Stimulated activated CD8-positive, alpha-beta memory T cell treated with anti-CD3 and anti-CD28 coated beads, Interleukin-4, amount 100 ng/mL, for 4 hours (primary cell): ENCODE results near the gene FLOT2.
"Not testable (repeated sequence)": the region's sequence is repeated elsewhere in the genome, so short reads cannot be mapped to it uniquely, and the experiment has no call there.

Experiments used
- DNase-seq, 2 donors: peaks; one replicate each; pipeline ENCODE4 v3.0.0-alpha.2; 2020; ENCODE audit warnings: low read depth in 2 of 2, low spot score in 1 of 2

The FLOT2 gene

DNA sequence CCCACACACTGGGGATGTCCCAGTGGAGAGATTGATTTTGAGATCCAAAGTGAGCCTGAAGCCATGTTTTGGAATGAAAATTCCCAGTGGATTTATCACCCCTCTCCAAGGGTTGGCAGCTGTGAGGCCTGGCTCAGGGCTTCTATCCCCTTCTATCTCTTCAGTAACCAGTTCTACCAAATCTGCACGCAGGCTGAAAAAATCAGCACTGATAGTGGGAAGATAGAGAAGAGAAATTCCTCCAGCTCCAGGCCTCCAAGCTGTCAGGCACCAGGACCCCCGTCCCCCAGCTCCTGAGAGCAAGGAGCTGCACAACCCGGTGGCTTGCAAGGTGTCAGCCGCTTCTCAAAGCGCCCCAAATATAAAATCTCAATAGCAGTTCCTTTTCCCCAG, 1.0 kb downstream of the FLOT2 start:
- DNase-seq: no peak

DNA sequence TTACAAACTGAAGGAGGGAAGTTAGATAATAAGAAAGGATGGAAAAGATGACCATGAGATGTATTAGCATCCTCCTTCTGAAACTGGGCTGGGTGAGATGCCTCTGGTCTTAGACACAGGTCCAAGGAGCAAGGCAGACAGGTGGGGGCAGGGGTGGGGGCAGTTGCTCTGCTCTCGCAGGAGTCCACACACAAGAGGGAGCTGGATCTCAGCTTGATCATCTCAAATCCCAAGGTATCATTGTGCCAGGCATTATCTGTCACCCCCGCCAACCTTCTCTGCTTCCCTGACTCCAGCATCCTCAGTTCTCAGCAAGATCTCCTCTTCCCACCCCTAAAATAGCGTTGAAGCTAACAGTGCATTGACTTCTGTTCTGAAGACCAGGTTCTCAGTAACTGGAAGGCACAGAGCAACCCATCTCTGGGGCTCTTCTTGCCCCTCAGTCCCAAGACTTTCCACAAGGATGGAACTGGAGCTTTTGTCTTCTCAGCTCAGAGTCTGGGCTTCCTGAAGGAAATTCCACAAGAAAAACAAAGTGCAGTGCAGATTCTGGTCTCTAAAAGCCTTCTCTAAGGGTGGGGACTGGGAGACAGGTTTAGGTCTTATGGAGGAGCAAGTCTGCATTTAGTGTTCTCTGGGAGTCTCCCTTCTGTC, 1.6 kb downstream of the FLOT2 start:
- DNase-seq: no peak

DNA sequence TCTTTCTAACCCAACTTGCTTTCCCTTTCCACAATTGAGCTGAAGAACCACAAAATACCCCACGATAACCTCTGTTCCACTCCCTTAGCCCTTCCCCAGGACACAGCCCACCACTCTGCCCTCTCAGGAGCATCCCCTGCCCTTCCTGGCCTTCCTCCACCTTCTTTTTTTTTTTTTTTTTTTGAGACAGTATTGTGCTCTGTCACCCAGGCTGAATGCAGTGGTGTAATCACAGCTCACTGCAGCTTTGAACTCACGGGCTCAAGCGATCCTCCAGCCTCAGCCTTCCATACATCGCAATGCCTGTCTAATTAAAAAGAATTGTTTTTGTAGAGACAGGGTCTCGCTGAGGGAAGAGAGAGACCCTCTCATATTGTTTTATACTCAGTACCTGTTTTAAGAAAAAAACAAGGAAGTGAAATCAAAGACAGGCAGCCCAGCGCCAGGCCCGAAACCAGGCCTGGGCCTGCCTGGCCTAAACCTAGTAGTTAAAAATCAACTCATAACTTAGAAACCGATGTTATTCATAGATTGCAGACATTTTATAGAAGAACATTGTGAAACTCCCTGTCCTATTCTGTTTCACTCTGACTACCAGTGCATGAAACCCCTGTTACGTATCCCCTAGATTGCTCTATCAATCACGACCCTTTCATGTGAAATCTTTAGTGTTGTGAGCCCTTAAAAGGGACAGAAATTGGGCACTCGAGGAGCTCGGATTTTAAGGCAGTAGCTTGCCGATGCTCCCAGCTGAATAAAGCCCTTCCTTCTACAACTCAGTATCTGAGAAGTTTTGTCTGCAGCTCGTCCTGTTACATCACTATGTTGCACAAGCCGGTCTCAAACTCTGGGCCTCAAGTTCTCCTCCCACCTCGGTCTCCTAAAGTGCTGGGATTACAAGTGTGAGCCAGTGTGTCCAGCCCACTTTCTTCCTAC, 4.0 kb downstream of the FLOT2 start:
- DNase-seq: not testable (repeated sequence)

DNA sequence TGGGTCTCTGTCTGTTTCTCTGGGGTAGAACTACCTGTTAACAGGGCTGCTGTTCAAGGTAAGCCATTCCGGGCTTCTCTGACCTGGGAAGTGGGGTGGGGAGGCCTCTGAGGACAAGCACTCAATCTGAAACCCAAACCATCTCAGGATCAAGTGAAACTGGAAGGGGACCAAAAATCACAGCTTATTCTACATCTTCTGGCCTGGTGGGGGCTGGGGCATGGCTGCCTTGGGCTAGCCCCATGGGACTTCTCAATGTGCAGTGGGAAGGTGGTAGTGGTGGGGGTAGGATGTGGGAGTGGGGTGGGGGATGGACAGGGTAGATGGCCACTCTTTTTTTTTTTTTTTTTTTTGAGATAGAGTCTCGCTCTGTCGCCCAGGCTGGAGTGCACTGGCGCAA, 5.5 kb downstream of the FLOT2 start:
- DNase-seq: no peak

DNA sequence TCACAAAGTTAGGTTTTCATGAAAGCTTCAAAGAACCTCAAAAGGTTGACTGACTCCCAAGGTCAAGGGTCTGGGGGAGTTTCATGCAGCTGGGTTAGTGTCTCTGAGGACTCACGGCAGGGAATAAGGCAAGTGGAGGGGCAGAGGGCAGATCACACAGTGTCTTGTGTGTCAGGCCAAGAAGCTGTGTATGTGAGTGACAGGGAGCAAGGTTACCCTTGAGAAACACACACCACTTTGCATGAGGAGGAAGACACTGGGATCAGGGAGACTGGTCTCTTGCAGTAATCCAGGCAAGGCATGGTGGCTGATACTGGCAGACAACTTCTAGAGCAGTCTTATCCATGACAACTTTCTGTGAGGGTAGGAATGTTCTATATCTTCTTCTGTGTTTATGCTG, 6.3 kb downstream of the FLOT2 start:
- no peak for DNase-seq

DNA sequence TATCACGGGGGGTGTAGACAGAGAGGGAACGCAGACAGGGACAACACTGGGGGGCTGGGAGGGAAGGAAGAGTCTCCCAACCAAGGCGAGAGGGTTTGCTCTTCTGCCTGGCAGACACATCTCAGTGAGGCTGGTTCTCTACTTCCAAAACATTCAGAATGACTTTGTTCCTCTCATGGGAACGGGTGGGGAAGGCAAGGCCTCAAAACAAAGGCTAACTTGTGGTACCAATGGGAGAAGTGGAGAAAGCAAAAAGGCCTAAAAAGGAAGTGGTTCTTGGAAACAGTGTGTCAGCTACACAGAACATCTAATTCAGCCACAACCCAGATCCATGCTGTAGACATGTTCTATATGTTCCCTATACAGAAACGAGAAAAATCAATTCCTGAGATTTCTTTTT, 7.5 kb downstream of the FLOT2 start:
- no peak for DNase-seq

DNA sequence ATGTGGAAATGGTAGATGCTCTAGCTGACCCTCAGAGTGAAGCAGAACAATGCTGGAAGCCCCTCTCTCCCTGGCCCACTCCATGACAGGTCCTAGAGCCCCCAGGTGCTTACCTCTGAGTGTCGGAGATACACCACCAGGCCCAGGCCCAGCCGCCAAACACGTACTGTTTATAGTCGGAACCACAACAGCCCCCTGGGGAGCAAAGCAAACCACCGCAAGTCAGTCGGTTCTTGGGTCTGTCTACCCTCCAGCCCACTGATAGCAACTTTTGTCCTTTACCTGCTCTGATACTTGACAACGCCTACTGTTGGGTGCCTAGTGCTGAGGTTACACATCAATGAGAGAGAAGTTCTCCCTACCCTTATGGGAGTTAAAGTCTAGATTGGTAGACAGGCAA, 8.7 kb downstream of the FLOT2 start:
- DNase-seq: no peak

DNA sequence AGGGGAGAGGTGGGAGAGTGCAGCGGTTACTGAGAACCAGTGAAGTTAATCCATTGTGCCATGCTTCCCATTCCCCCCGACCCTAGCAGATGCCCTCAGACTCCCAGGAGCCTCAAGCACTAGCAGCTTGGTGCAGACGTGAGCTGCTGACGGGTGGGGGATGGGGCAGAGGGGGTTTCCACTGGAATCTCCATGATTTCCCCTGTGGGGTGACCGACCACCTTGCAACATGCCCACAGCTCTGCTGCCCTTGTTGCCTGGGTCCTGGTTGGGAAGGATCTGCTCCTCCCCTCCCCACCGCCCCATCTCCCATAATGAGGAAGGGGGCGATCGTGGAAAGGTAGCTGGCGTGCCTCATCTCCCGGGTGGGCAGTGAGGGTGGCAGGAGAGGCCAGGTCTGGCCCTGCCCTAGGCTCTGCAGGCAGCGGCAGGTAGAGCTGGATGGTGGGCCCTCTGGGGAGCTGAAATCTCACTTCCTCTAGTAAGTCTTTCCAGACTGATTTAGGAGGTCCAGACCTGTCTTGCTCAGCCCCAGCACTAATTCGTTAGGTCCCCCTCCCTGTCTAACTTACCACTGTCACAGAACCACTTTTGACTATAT, 9.6 kb downstream of the FLOT2 start:
- DNase-seq: no peak

DNA sequence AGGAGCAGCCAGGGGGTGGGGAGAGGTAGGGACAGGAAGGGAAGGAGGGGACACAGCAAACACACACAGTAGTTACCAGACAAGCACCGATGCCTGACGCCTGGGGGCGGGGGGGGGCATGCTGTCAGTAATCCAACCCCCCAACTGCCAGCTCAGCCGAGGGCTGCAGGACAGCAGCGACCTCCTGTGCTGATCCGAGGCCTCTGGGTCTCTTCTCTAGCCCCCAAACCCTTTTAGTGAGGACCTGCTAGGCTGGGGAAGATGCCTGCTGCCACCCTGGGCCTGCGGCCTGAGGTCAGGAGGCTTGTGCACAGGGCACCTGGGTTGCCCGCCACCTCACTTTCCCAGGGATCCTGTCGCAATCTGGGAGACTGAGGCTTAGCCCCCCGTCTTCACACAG, 11.6 kb downstream of the FLOT2 start:
- no peak for DNase-seq

DNA sequence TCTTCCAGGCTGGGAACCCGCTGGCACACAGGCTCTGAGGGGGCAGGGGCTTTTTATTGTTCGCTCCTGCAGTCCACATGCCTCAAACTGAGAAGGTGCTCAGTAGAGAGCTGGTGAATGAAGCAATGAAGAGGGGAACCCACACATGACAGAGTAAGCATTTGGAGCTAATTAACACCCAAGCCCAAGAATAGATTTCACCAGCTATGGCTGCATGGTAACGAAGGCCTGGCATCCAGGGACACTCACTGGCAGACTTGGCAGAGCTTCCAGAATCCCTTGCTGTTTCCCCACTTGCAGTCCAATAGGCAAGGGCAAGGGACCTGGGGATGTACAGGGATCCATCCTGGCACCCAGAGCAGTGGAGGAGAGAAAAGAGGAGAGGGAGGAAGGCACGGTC, 12.2 kb downstream of the FLOT2 start:
- DNase-seq: no peak

DNA sequence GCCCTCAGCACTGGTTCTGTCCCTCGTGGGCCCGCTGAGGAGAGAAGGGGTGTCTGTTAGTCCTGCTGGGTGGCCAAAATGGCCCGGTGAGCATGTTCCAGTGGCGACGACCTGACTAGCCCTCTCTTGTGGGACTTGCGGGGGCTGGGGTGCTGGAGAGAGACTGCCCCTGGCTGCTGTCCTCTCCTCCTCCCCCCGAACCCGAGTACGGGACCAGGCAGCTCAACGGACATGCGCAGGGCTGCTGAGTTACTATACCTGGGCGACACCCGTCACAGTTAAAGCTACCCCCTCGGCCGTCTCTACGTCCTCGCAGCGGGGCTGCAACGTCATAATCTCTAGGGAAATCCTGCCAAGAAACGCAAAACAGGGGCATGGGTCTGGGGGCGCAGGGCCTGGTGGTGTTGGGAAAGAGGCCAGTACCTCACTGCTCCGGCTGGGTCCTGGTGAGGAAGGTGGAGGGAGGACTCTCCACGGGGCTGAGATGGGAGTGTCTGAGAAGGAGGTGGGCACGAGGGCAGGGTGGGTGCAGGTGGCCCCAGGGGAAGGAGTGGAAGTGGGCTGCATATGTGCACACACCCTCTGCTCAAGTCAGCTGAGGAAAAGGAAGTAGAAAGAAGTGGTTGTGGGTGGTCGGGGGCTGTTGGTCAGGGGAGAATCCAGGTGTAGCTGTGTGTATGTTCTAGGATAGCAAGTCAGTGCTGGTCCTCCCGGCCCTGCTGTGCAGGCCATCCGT, 13.4 kb downstream of the FLOT2 start:
- no peak for DNase-seq

DNA sequence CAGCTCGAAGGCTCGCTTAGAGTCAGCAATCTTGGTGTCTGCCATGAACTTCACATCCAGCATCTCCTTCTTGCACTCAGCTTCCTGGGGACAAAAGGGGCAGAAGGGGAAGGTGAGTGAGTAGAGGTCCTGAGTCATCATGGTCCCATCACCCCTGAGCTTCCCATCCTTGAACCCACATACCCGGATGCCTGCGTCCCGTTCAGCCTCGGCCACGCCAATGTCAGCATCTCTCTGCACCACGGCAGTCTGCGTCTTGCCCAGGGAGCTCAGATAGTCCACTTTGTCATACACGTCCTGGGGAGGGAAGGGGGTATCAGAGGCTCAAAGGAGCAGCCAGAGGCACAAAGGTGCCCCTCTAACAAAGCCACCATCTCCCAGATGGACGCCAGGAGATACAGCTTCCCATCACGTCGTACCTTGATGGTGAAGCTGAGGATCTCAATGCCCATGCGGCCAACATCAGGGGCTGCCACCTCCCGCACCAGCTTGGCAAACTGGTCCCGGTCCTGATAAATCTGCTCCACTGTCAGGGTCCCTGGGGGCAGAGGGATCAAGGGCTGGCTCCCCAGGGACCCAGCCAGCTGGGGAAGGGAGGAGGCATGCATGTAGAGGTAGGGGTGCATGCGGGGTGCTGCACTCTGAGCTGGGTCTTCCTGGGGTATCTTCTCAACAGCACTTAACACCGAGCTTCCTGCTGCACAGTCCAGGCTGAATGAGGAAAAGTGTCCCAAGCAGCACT, 15.2 kb downstream of the FLOT2 start:
- DNase-seq: no peak

DNA sequence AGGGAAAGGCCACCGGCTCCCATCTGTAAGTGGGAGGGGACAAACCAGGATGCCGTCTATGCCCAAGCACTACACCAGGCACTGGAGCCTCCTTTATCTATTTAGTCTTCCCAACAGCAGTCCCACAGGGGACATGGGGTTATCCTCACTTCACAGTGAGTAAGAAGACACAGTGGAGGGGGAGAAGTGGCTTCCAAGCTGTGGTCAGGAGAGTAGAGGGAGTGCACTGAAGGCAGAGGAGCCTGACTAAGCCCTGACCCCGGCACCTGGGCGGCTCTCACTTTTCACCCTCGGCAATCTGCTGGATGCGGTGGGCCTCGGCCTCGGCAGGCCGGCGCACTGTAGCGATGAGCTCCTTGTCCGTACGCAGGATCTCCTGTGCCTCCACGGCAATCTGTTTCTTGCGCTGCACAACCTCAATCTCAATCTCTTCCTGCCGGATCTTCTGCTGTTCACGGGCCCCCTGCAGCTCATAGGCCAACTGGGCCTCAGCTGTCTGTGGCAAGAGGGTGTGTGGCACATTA, 15.9 kb downstream of the FLOT2 start:
- no peak for DNase-seq

DNA sequence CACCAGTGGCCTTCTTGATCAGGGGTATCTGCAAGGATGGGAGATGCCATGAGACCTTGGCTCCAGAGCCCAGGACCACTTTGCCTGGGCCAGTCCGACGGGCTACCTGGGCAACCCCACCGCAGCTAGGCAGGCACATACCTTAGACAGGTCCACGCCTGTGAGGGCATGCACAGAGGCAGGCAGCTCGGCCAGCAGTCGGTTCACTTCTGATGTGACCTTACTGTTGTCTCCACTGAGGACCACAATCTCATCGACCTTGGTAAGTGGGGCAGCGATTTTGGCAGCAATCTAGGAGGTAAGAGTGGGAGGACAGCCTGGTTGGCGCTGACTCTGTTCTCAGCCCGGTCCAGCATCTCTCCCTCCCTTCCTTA, 17.0 kb downstream of the FLOT2 start:
- DNase-seq: no peak

DNA sequence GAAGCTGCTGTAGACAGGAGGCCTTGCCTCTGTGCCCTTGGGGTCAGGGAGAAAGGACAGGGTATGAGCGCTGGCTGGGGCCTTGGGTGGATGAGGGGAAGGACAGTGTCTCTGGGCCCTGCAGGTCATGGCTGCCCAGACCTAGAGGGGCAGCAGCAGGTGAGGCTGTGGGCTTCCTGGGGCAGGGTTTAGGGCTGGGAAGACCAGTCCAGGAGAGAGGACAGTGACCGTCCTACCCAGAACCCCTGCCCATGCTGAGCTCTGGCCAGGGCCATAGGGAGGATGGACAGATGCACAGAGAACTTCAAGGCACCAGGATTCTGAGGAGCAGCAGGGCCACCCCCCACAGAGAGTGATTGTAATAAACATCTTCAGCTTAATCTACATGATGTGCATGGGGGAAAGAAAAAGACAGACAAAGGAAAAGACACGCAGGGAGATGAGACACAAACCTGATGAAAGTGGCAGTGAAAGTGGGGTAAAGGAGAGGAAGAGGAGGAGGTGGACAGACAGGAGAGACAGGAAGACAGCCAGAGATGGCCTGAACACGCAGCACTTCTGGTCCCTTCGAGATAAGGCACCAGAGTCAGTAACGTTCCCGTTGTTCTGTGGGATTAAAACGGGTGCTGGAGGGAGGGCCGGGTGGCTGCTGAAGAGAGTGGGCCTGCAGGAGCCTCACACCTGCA, 17.5 kb downstream of the FLOT2 start:
- DNase-seq: no peak

DNA sequence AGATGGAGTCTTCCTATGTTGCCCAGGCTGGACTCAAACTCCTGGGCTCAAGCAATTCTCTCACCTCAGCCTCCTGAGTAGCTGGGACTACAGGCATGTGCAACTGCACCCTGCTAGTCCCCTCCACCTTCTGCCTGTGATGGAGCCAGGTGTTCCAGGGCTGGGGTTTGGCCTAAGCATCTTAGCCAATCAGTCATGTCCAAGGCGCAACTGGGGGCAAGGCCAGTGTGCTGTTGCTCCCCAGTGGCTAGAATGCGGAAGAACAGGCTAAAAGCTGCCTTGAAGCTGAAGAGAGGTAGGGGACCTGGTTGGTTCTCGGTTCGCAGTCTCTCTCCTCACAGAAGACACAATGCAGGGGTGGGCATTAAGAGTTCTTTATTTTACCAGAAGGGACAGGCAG, 18.6 kb downstream of the FLOT2 start:
- no peak for DNase-seq

DNA sequence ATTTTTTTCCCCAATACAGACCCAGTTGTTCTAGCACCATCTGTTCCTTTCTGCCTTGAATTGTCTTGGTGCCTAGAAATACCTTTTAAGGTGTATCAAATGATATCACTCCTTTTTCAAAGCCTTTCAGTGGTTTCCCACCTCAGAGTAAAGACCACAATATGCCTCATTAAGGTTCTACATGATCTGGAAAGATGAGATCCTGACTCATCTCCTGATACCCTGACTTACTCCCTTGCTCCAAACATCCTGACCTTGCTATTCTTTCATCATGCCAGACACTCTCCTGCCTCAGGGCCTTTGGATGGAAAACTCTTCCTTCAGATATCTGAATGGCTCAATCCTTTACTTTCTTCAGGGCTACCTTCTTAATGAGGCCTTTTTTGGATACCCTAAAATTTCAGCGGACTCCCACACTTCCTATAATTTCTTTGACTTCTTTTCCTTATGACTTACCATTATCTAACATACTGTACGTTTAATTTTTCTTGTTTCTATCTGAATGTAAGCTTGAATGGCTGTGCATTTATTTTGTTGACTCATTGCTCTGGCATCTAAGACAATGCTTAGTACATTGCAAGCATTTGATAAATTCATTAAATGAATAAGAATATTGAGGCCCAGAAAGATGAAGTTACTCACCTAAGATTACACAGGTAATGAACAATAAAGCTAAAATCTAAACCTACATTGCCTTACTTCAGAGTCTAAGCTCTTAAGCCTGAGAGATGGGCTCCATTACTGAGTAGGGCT, 19.2 kb downstream of the FLOT2 start:
- DNase-seq: no peak

DNA sequence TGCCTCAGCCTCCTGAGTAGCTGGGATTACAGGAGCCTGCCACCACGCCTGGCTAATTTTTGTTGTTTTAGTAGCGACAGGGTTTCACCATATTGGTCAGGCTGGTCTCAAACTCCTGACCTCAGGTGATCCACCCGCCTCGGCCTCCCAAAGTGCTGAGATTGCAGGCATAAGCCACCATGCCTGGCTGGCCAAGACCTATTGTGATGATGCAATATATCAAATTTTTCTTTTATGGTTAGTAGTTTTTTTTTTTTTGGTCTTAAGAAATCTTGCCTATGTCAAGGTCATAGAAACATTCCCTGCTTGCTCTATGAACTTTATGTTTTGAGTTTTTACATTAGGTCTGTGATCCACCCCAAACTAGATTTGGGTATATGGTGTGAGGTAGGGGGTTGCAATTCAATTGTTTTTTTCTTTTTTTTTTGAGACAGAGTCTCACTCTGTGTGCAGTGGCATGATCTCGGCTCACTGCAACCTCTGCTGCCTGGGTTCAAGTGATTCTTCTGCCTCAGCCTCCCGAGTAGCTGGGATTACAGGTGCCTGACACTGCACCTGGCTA, 20.3 kb downstream of the FLOT2 start:
- not testable (repeated sequence) for DNase-seq
